Colonic mucosa (tissue), 4 donors: ENCODE data around the gene MBLAC1. TPM values are rescaled to one million over a fixed set of nuclear protein-coding genes. Genes with fewer than 3 reads are reported as not detected.

Source experiments
- DNase-seq: peaks from one replicate; pipeline ENCODE4 v3.0.0-alpha.2; 2020
- H3K27ac ChIP-seq: fragments of 200-600 bp; one replicate; pipeline ENCODE4 v1.8.0; 2021
- H3K27me3 ChIP-seq: fragments of 200-600 bp; one replicate; pipeline ENCODE4 v1.8.0; 2021
- H3K36me3 ChIP-seq: fragments of 200-600 bp; one replicate; pipeline ENCODE4 v1.8.0; 2021
- H3K4me1 ChIP-seq: fragments of 200-600 bp; one replicate; pipeline ENCODE4 v1.8.0; 2021; ENCODE audit warnings: mild to moderate bottlenecking
- H3K4me3 ChIP-seq: fragments of 200-600 bp; one replicate; pipeline ENCODE4 v1.8.0; 2021
- H3K9ac ChIP-seq, 2 donors: one replicate each; pipeline ENCODE4 v1.7.0; 2013; ENCODE audit warnings: control low read depth in 2 of 2, low read depth in 2 of 2, low read length in 2 of 2
- H3K9me3 ChIP-seq: fragments of 200-600 bp; one replicate; pipeline ENCODE4 v1.8.0; 2021
- CTCF ChIP-seq: fragments of 200-600 bp; IDR thresholded peaks from one replicate; pipeline ENCODE4 v1.8.0; 2022; ENCODE audit warnings: antibody characterized with exemption, mild to moderate bottlenecking
- intact Hi-C: fragments of 100-400 bp; cut with DNase I; formaldehyde crosslinking; loops from one replicate; pipeline ENCODE4 v1.14.1; 2022
- total RNA-seq, 2 donors: library from RNA; stranded (reverse); fragmentation: NEBNext Ultra II Directional in 1 of 2; extraction: Animal tissue kit (Norgen Biotek cat#: 25700) in 1 of 2; gene quantifications; one replicate each; pipeline ENCODE4 v1.2.1, GENCODE V29; 2021
- donor health status: healthy.
- donor health status: DM: no; HTN: no; CAD: no.
- donor health status: DM: no; HTN: no; CAD: no.

The MBLAC1 gene
- total RNA-seq, 2 donors from 2014 or later, result 1.9 to 4.1 TPM

- DNase-seq, result peak; percentile 79
- Histone ChIP-seq H3K4me1 (peaks cover 37% of the 10 kb centered on the region), H3K9ac (peak overlapping the region; percentile 35 to 37), H3K27ac (peak overlapping the region; percentile 75), H3K9me3 (no peaks in the 10 kb centered on the region), H3K36me3 (no peaks in the 10 kb centered on the region), H3K27me3 (no peaks in the 10 kb centered on the region), H3K4me3 (no peak overlapping the region)
- no peak for TF ChIP-seq CTCF
- intact Hi-C loops, result no loop called here
Observed at GRCh38 chr7:100154651-100155491, 28.1 kb downstream of the MBLAC1 start.

DNA sequence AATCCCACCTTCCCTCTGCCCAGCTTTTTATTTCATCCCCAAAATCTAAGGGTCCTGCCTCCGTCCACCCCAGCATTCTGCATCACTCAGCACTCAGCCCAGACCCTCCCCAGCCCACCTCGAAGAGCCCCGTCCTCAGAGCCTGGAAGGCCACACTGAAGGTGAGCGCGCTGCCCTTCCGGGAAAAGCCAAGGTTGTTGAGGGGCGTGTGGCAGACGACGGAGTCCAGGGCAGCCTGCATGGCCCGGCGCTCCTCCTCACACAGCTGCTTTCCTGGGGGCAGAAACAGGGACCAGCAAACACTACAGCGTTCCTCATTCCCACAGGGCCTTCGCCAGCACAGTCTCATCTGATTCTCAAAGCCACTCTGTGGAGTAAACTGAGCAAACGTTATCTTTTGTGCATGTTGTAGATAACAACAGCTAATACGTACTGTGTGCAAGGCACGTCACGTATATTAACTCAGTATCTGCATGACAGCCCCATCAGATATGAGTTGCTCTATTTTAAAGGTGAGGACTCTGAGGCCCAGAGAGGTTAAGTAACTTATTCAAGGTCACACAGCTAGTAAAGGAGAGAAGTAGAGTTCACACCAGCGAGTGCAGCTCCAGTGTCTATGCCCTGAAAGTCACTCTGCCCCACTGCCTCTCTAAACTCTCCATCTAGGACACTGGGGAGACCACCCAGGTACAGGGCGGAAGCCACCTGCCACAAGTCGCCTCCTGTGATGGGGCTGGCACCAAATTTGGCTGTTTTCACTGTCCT, 29.0 kb downstream of the MBLAC1 start:
- peak overlapping the region in 1 of 2 donors; percentile 35 for H3K9ac ChIP-seq
- no peaks in the 10 kb centered on the region for H3K27me3 ChIP-seq
- no peaks in the 10 kb centered on the region for H3K36me3 ChIP-seq
- DNase-seq, result no peak
- intact Hi-C loops, result no loop called here
- H3K4me1 ChIP-seq, result peaks cover 37% of the 10 kb centered on the region
- no peak overlapping the region for H3K4me3 ChIP-seq
- peak overlapping the region; percentile 75 for H3K27ac ChIP-seq
- TF ChIP-seq CTCF, result no peak
- H3K9me3 ChIP-seq, result no peaks in the 10 kb centered on the region

DNA sequence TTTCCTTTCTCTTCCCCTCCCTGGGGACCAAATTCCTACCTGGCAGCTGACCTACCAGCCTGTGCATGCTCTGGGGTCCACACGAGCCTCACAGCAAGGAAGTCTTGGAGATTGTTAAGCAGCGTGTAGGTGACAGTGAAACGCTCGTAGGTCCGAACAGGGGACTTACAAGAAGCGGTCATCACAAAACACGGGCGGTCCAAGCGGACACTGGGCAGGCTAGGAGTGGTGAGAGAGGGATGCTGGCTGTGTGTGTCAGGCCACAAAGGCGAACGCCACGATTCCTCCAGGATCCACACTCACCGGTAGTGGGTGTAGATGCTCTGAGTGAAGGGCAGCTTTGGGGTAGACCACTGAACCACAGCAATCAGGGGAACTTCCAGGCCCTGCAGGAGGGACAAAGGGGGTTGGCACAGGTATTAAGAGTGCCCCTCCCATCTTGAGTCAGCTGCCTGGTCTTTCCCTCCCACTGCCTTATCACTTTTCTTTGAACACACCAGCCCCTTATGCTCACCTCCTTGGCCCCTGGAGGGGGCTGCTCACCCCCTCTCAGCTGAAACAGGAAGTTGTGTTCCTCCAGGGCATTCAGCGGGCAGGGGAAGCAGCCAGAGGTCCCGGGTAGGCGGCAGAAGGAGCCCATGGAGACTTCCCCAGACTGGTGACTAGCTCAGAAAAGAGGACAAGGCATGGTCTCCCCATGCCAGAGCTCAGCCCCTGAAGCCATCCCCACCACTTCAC, 29.7 kb downstream of the MBLAC1 start:
- Histone ChIP-seq H3K9ac (peak overlapping the region in 1 of 2 donors; percentile 76), H3K9me3 (no peaks in the 10 kb centered on the region), H3K36me3 (no peaks in the 10 kb centered on the region), H3K27me3 (no peaks in the 10 kb centered on the region), H3K4me3 (peak overlapping the region; percentile 84), H3K27ac (peak overlapping the region; percentile 86), H3K4me1 (peaks cover 37% of the 10 kb centered on the region)
- intact Hi-C loops, result no loop called here
- DNase-seq, result no peak
- no peak for TF ChIP-seq CTCF

GRCh38 chr7:100157069-100157333, 30.2 kb downstream of the MBLAC1 start:
- H3K9ac ChIP-seq, result peak overlapping the region in 1 of 2 donors; percentile 76
- intact Hi-C loops, result no loop called here
- H3K36me3 ChIP-seq, result no peaks in the 10 kb centered on the region
- H3K9me3 ChIP-seq, result no peaks in the 10 kb centered on the region
- no peak for TF ChIP-seq CTCF
- H3K27ac ChIP-seq, result peak overlapping the region; percentile 86
- DNase-seq, result no peak
- H3K4me3 ChIP-seq, result peak overlapping the region; percentile 84
- H3K4me1 ChIP-seq, result peaks cover 37% of the 10 kb centered on the region
- H3K27me3 ChIP-seq, result no peaks in the 10 kb centered on the region
